Inflammatory macrophage (primary cell): Measurements from ENCODE around the gene ABHD1.
"Not testable (repeated sequence)": the region's sequence is repeated elsewhere in the genome, so short reads cannot be mapped to it uniquely, and the experiment has no call there.

Source experiments
- DNase-seq, 2 donors: peaks; one replicate each; pipeline ENCODE4 v3.0.0-alpha.2; 2020 to 2022

The ABHD1 gene

GRCh38 chr2:27170581-27171337 is 47.1 kb downstream of the ABHD1 start:
- DNase-seq = no peak

- no peak for DNase-seq
These were observed 47.8 kb downstream of the ABHD1 start for GRCh38 chr2:27171351-27171848.

- no peak for DNase-seq
These were observed 51.0 kb downstream of the ABHD1 start for GRCh38 chr2:27174638-27175037.

GRCh38 chr2:27175330-27175729 is 51.7 kb downstream of the ABHD1 start:
- DNase-seq = no peak

- not testable (repeated sequence) for DNase-seq
These were observed 52.2 kb downstream of the ABHD1 start for GRCh38 chr2:27175781-27176180.

DNA sequence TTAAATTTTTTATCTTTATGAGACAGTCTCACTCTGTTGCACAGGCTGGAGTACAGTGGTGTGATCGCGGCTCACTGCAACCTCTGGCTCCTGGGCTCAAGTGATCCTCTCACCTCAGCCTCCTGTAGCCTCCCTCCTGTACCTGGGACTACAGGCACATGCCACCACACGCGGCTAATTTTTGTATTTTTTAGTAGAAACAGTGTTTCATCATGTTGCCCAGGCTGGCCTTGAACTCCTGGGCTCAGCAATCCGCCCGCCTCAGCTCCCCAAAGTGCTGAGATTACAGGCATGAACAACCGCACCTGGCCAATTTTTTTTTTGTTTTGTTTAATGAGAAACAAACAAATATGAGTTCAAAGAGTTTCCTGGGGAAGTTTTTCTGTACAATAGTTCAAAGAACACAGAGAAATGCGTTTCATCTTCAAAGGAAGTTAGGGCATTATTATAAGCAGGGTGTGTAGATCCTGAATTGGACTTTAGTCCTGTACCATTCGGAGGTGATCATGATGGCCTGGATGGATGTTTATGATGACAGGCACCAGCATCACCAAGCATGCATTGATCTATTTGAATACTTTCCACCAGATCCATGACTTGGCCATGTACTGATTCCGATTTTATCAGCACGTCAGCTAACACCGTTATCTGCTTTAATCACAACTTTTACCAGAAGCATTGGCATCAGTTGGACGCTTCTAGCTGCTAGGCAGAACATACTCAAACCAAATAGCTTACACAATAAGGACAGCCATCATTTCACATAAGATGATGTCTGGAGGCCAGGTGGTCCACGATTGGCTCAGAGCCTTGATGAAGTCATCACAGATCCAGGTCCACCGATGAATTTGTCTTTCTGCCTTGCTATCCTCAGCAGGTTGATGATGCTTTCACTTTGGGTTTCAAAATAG is 54.1 kb downstream of the ABHD1 start:
- no peak for DNase-seq

DNA sequence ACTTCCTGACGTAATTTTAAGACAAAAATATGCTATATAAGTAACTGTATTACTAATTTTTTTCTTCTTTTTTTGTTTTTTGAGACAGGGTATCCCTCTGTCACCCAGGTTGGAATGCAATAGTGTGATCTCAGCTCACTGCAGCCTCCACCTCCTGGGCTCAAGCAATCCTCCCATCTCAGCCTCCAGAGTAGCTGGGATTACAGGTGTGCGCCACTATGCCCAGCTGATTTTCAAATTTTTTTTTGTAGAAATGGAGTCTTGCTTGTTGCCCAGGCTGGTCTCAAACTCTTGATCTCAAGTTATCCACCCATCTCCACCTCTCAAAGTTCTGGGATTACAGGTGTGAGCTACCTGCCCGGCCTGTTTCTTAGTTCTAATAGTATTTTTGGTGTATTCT is 54.9 kb downstream of the ABHD1 start:
- no peak for DNase-seq

- DNase-seq = no peak
These were observed 55.9 kb downstream of the ABHD1 start for GRCh38 chr2:27179344-27180000.
